Measurements from ENCODE around the gene ADGRG7.

Gene ADGRG7

DNA sequence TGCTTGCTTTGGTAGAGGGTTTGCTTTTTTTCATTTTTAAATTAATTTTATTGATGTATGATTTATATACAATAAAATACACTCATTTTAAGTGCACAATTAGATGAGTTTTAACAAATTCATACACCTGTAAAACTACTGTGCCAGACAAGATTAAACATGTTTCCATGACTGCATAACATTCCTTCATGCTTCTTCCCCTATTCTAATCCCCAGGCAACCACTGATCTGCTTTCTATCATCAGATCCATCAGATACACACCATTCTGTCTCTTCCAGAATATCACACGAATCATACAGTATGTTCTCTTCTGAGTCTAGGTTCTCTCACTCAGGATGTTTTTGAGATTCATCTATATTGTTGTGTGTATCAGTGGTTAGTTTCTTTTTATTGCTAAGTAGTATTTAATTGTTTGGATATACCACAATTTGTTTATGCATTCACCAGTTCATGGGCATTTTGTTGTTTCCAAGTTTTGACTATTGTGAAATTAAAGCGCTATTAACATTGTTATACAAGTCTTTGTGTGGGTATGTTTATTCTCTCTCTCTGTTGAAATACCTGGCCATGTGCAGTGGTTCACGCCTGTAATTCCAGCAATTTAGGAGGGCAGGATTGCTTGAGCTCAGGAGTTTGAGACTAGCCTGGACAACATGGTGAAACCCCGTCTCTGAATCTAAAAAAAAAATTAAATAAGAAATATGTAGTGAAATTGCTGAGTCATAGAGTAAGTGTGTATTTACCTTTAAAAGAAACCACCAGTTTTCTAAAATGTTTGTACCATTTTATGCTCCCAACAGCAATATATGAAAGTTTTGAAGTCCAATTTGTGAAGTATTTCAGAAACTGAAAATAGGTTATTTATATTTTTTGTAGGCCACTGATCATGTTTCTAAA lies 92.9 kb downstream of the ADGRG7 start:
- FAIRE-seq: peak; percentile 57
- no peak for TF ChIP-seq POLR2AphosphoS5 (IDR thresholded peaks at IDR 0.05; ENCODE audit: low read depth, low read length)
- no peak for TF ChIP-seq POU2F2 (IDR thresholded peaks at IDR 0.05; ENCODE audit: low read depth, low read length)
- no peak for TF ChIP-seq TAF1 (IDR thresholded peaks at IDR 0.05; ENCODE audit: low read depth, low read length)
- no peak for TF ChIP-seq SPI1 (IDR thresholded peaks at IDR 0.05; ENCODE audit: low read depth, low read length)
- TF ChIP-seq POLR2A (IDR thresholded peaks at IDR 0.05; ENCODE audit: low read depth, low read length): no peak
- TF ChIP-seq PAX5 (IDR thresholded peaks at IDR 0.05; ENCODE audit: insufficient read depth, low read length, severe bottlenecking): no peak
- no peak for DNase-seq (ENCODE audit: insufficient read length, low spot score)

- DNase-seq (ENCODE audit: insufficient read length, low spot score) (no peak), FAIRE-seq (no peak)
- no peak for TF ChIP-seq POLR2AphosphoS5 (IDR thresholded peaks at IDR 0.05; ENCODE audit: low read depth, low read length)
- TF ChIP-seq PAX5 (IDR thresholded peaks at IDR 0.05; ENCODE audit: insufficient read depth, low read length, severe bottlenecking): no peak
- TF ChIP-seq TAF1 (IDR thresholded peaks at IDR 0.05; ENCODE audit: low read depth, low read length): no peak
- TF ChIP-seq SPI1 (IDR thresholded peaks at IDR 0.05; ENCODE audit: low read depth, low read length): no peak
- no peak for TF ChIP-seq POU2F2 (IDR thresholded peaks at IDR 0.05; ENCODE audit: low read depth, low read length)
- TF ChIP-seq POLR2A (IDR thresholded peaks at IDR 0.05; ENCODE audit: low read depth, low read length): no peak
These were observed 93.6 kb downstream of the ADGRG7 start for GRCh38 chr3:100702980-100703345.

- FAIRE-seq (no peak), DNase-seq (ENCODE audit: insufficient read length, low spot score) (no peak)
- TF ChIP-seq POU2F2 (IDR thresholded peaks at IDR 0.05; ENCODE audit: low read depth, low read length): no peak
- no peak for TF ChIP-seq SPI1 (IDR thresholded peaks at IDR 0.05; ENCODE audit: low read depth, low read length)
- no peak for TF ChIP-seq POLR2AphosphoS5 (IDR thresholded peaks at IDR 0.05; ENCODE audit: low read depth, low read length)
- no peak for TF ChIP-seq TAF1 (IDR thresholded peaks at IDR 0.05; ENCODE audit: low read depth, low read length)
- no peak for TF ChIP-seq POLR2A (IDR thresholded peaks at IDR 0.05; ENCODE audit: low read depth, low read length)
- no peak for TF ChIP-seq PAX5 (IDR thresholded peaks at IDR 0.05; ENCODE audit: insufficient read depth, low read length, severe bottlenecking)
These were observed 94.5 kb downstream of the ADGRG7 start for GRCh38 chr3:100703865-100704264.

DNA sequence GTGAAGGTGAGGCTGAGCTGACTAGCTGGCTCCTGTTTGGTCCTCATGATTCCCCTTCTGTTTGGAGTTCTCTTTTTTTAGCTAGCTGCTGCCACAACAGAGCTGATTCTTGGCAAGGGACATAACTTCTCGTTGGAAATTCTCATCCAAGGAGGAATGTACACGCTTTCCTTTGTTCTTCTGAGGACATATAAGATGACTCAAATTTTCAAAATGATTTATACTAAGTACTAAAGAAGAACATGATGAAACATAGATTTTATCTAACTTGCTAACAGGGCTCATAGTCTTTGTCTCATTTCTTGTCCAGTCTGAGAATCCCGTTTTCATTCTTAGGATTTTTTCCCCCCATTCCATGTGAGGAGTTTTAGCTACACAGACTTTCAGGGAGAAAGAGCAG lies 97.0 kb downstream of the ADGRG7 start:
- no peak for DNase-seq (ENCODE audit: insufficient read length, low spot score)
- TF ChIP-seq SPI1 (IDR thresholded peaks at IDR 0.05; ENCODE audit: low read depth, low read length): no peak
- TF ChIP-seq POLR2AphosphoS5 (IDR thresholded peaks at IDR 0.05; ENCODE audit: low read depth, low read length): no peak
- no peak for TF ChIP-seq POU2F2 (IDR thresholded peaks at IDR 0.05; ENCODE audit: low read depth, low read length)
- TF ChIP-seq TAF1 (IDR thresholded peaks at IDR 0.05; ENCODE audit: low read depth, low read length): no peak
- no peak for TF ChIP-seq PAX5 (IDR thresholded peaks at IDR 0.05; ENCODE audit: insufficient read depth, low read length, severe bottlenecking)
- no peak for TF ChIP-seq POLR2A (IDR thresholded peaks at IDR 0.05; ENCODE audit: low read depth, low read length)
- FAIRE-seq: no peak

- FAIRE-seq (no peak), DNase-seq (ENCODE audit: insufficient read length, low spot score) (no peak)
These were observed 99.2 kb downstream of the ADGRG7 start for GRCh38 chr3:100708644-100708988.

DNA sequence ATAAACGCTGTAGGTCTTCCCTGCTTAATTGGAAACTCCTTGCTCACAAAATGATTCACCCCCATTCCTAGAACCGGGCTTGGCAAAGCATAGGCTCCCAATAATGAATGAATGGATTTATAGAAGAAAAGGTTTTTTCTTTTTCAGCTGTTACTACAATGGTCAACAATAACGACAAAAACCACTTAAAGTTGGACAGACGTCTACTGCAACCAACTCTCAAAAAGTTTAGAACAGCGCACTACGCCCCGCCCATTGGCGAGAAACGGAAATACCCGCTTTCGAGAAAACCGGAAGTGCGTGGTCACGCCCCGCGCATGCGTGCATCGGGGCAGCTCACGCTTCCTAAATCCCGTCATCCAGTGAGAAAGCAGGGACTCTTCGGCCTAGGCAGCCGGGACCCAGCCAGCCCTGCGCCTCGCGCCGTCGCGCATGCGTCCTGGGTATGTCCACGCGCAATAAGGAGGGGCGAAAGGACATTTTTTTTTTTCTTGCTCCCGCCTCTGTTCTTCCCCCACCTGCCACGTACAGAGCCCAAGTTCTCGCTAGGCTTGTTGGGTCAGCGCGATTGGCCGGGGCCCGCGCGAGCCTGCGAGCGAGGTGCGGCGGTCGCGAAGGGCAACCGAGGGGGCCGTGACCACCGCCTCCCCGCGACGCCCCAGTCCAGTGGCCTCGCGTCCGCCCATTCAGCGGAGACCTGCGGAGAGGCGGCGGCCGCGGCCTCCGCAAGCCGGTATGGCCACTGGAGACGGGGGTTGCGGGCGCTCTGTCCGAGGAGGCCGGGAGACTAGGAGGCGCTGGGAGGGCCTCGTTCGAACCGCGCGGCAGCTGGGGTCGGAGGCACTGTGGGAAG lies 99.8 kb downstream of the ADGRG7 start, which contains the start of gene TFG:
Gene TFG (plus strand): TSS at position 506 of the 853 bp plus-strand sequence. CDS start 4,192 bp downstream, outside the sequence.
- peak; percentile 99 for FAIRE-seq
- TF ChIP-seq POLR2A (IDR thresholded peaks at IDR 0.05; ENCODE audit: low read depth, low read length) (peak; percentile 47; the same call in 1 of the 2 replicates), POLR2AphosphoS5 (IDR thresholded peaks at IDR 0.05; ENCODE audit: low read depth, low read length) (0 out of 2 replicates have a peak, but pooled peaks have one; percentile 29), TAF1 (IDR thresholded peaks at IDR 0.05; ENCODE audit: low read depth, low read length) (peak; percentile 30; the same call in 1 of the 2 replicates), PAX5 (IDR thresholded peaks at IDR 0.05; ENCODE audit: insufficient read depth, low read length, severe bottlenecking) (no peak), SPI1 (IDR thresholded peaks at IDR 0.05; ENCODE audit: low read depth, low read length) (peak; percentile 93)
- DNase-seq (ENCODE audit: insufficient read length, low spot score): peak; percentile 84

More at GRCh38 chr3:100708644-100708988, 99.2 kb downstream of the ADGRG7 start:
- TF ChIP-seq POLR2A (IDR thresholded peaks at IDR 0.05; ENCODE audit: low read depth, low read length) (no peak), SPI1 (IDR thresholded peaks at IDR 0.05; ENCODE audit: low read depth, low read length) (no peak), PAX5 (IDR thresholded peaks at IDR 0.05; ENCODE audit: insufficient read depth, low read length, severe bottlenecking) (no peak), POLR2AphosphoS5 (IDR thresholded peaks at IDR 0.05; ENCODE audit: low read depth, low read length) (no peak), TAF1 (IDR thresholded peaks at IDR 0.05; ENCODE audit: low read depth, low read length) (no peak), POU2F2 (IDR thresholded peaks at IDR 0.05; ENCODE audit: low read depth, low read length) (no peak)

DNA sequence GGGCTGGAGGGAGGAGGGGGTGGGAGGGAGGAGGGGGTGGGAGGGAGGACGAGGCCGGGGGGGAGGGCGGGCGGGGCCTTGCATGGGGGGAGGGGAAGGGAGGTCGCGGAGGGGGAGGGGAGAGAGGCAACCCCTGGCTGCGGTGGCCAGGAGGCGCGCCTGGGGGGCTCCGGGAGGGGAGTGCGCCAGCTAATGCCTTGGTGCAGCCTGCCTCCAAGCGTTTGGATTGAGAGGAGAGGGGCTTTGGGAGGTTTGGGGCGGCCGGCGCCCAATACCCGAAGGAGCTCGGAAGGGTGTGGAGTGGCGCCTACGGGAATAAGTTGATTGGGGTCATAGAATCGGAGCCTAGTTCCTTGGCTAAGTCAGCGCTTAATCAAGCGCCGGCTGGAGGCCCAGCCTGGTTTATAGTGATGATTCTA lies 100.5 kb downstream of the ADGRG7 start:
- no peak for DNase-seq (ENCODE audit: insufficient read length, low spot score)
- TF ChIP-seq POU2F2 (IDR thresholded peaks at IDR 0.05; ENCODE audit: low read depth, low read length): no peak
- no peak for TF ChIP-seq PAX5 (IDR thresholded peaks at IDR 0.05; ENCODE audit: insufficient read depth, low read length, severe bottlenecking)
- TF ChIP-seq TAF1 (IDR thresholded peaks at IDR 0.05; ENCODE audit: low read depth, low read length): no peak
- no peak for TF ChIP-seq POLR2A (IDR thresholded peaks at IDR 0.05; ENCODE audit: low read depth, low read length)
- no peak for TF ChIP-seq POLR2AphosphoS5 (IDR thresholded peaks at IDR 0.05; ENCODE audit: low read depth, low read length)
- no peak for TF ChIP-seq SPI1 (IDR thresholded peaks at IDR 0.05; ENCODE audit: low read depth, low read length)
- FAIRE-seq: no peak

- DNase-seq (ENCODE audit: insufficient read length, low spot score) (peak; percentile 32), FAIRE-seq (peak; percentile 41)
- TF ChIP-seq POLR2A (IDR thresholded peaks at IDR 0.05; ENCODE audit: low read depth, low read length): no peak
- TF ChIP-seq PAX5 (IDR thresholded peaks at IDR 0.05; ENCODE audit: insufficient read depth, low read length, severe bottlenecking): no peak
- no peak for TF ChIP-seq TAF1 (IDR thresholded peaks at IDR 0.05; ENCODE audit: low read depth, low read length)
- no peak for TF ChIP-seq POLR2AphosphoS5 (IDR thresholded peaks at IDR 0.05; ENCODE audit: low read depth, low read length)
- no peak for TF ChIP-seq SPI1 (IDR thresholded peaks at IDR 0.05; ENCODE audit: low read depth, low read length)
- no peak for TF ChIP-seq POU2F2 (IDR thresholded peaks at IDR 0.05; ENCODE audit: low read depth, low read length)
These were observed 101.0 kb downstream of the ADGRG7 start for GRCh38 chr3:100710261-100710968.
